Activated naive CD8-positive, alpha-beta T cell treated with anti-CD3 and anti-CD28 coated beads for 36 hours (primary cell): Measurements from ENCODE around the gene SNTA1. TPM values are rescaled to one million over a fixed set of nuclear protein-coding genes. Genes with fewer than 3 reads are reported as not detected.
"Not testable (repeated sequence)": the region's sequence is repeated elsewhere in the genome, so short reads cannot be mapped to it uniquely, and the experiment has no call there.

Experiments used
- DNase-seq: peaks from one replicate; pipeline ENCODE4 v3.0.0; 2021
- H3K27ac Mint-ChIP-seq: one replicate; pipeline ENCODE4 v1.8.0; 2022; ENCODE audit warnings: mild to moderate bottlenecking, moderate library complexity, mixed read lengths
- H3K27me3 Mint-ChIP-seq: one replicate; pipeline ENCODE4 v1.8.0; 2022; ENCODE audit warnings: mild to moderate bottlenecking, mixed read lengths
- H3K36me3 Mint-ChIP-seq: one replicate; pipeline ENCODE4 v1.8.0; 2021; ENCODE audit warnings: mild to moderate bottlenecking, mixed read lengths
- H3K4me1 Mint-ChIP-seq: one replicate; pipeline ENCODE4 v1.8.0; 2021; ENCODE audit warnings: mixed read lengths
- H3K4me3 Mint-ChIP-seq: one replicate; pipeline ENCODE4 v1.8.0; 2022; ENCODE audit warnings: mild to moderate bottlenecking, moderate library complexity, mixed read lengths
- H3K9me3 Mint-ChIP-seq: one replicate; pipeline ENCODE4 v1.8.0; 2022; ENCODE audit warnings: mixed read lengths
- total RNA-seq, 2 experiments: library from RNA; stranded (reverse); gene quantifications; one replicate each; pipeline ENCODE4 v1.2.3, GENCODE V29; 2021

Gene SNTA1
- total RNA-seq, 2 experiments from 2014 or later: 4.0 to 4.7 TPM

DNA sequence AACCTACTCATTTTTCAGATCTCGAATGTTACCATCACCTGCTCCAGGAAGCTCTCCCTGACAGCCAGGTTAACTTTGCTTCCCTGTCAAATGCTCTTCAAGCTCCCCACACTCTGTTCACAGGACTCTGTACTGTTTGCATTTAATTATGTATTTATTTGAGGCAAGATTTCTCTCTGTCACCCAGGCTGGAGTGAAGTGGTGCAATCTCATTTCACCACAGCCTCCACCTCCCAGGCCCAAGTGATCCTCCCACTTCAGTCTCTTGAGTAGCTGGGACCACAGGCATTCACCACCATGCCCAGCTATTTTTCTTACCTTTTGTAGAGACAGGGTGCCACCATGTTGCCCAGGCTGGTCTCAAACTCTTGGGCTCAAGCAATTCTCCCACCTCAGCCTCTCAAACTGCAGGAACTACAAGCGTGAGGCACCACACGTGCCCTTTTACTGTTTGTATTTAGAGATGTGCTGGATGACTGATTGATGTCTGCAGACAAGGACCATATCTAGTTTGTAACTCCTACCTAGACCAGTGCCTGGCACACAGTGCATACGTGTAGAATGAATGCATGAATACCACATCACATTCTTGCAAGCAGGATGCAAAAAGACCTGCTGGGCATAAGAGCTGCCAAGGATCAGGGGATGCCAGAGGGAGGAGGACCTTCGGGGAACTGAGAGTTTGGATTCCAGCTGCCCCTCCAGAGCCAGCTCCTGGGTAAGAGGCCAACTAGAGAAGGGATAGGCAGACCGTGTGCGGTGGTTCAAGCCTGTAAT is 30.7 kb upstream of the SNTA1 start:
- H3K27me3 Mint-ChIP-seq: no peaks in the 10 kb centered on the region
- no peak overlapping the region for H3K27ac Mint-ChIP-seq
- H3K9me3 Mint-ChIP-seq: no peaks in the 10 kb centered on the region
- H3K36me3 Mint-ChIP-seq: no peaks in the 10 kb centered on the region
- H3K4me3 Mint-ChIP-seq: no peak overlapping the region
- no peak for DNase-seq
- H3K4me1 Mint-ChIP-seq: no peaks in the 10 kb centered on the region

DNA sequence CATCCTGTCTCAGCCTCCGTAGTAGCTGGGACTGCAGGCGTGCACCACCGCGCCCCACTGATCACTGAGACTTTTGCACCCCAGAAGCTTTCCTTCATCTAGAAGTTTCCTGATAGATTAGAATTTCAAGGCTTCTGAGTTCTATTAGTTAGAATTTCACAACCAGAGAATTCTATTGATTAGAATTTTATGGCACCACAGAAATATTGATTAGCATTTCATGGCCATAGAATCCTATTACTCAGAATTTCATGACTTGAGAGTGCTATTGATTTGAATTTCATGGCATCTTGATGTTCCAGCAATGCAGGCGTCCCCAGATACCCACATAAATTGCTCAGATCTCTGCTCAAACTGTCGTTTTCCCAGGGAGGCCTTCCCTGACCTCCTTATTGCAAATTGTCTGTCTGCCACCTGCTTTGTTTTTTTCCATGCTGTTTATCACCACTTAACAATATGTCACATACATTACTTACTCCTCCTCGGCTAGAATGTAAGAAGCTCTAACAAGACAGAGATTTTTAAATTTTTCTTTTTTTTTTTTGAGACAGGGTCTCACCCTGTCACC is 29.4 kb upstream of the SNTA1 start:
- Mint-ChIP-seq H3K4me3 (no peak overlapping the region), H3K27me3 (no peaks in the 10 kb centered on the region), H3K36me3 (no peaks in the 10 kb centered on the region), H3K4me1 (no peaks in the 10 kb centered on the region), H3K27ac (no peak overlapping the region), H3K9me3 (no peaks in the 10 kb centered on the region)
- no peak for DNase-seq

DNA sequence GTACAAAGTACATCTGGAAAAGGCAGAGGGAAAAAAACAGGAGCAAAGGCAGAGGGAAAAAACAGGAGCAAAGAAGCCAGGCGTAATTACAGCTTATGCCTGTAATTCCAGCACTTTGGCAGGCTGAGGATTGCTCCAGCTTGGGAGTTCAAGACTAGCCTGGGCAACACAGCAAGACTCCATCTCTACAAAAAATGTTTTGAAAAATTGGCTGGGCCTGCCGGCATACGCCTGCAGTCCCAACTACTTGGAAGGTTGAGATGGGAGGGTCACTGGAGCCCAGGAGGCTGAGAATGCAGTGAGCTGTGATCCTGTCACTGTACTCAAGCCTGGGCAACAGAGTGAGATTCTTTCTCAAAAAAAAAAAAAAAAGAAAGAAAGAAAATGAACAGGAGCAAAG is 27.3 kb upstream of the SNTA1 start:
- no peak overlapping the region for H3K27ac Mint-ChIP-seq

DNA sequence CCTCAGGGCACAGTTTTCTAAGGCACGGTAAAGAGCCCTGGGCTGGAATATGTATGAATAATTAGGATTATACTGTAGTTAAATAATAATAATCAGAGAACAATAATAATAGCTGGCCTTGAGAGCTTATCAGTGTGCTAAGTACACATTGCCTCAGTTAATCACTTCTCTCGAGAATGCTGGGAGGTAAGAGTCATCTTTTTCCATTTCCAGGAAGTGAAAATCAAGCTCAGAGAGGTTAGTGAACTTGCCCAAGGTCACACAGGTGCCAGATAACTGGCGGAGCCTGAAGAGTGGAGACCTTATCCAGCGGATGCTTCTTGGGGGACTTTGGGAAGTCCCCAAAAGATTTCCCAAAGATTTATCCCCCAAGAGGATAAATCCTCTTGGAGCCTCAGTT is 26.9 kb upstream of the SNTA1 start:
- no peaks in the 10 kb centered on the region for H3K4me1 Mint-ChIP-seq
- H3K27ac Mint-ChIP-seq: no peak overlapping the region
- H3K27me3 Mint-ChIP-seq: no peaks in the 10 kb centered on the region
- DNase-seq: no peak
- H3K4me3 Mint-ChIP-seq: no peak overlapping the region
- no peaks in the 10 kb centered on the region for H3K36me3 Mint-ChIP-seq
- no peaks in the 10 kb centered on the region for H3K9me3 Mint-ChIP-seq

More for the DNA sequence above, 27.3 kb upstream of the SNTA1 start:
- Mint-ChIP-seq H3K4me3 (no peak overlapping the region), H3K9me3 (no peaks in the 10 kb centered on the region), H3K27me3 (no peaks in the 10 kb centered on the region), H3K36me3 (no peaks in the 10 kb centered on the region), H3K4me1 (no peaks in the 10 kb centered on the region)
- DNase-seq: no peak

DNA sequence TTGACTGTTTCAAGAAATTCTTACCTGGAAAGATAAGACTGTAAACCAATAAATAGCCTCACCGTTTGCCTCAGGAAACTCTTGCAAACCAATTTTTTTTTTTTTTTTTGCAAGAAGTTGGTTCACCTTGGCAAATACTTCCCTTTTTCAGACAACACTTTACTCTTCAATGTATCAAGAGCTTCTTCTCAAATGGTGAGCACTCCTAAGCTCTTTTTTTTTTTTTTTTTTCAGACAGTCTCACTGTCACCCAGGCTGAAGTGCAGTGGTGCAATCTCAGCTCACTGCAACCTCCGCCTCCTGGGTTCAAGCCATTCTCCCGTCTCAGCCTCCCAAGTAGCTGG is 22.7 kb upstream of the SNTA1 start:
- Mint-ChIP-seq H3K27me3 (no peaks in the 10 kb centered on the region), H3K9me3 (no peaks in the 10 kb centered on the region), H3K4me3 (no peak overlapping the region), H3K27ac (no peak overlapping the region), H3K36me3 (no peaks in the 10 kb centered on the region), H3K4me1 (no peaks in the 10 kb centered on the region)
- DNase-seq: no peak

DNA sequence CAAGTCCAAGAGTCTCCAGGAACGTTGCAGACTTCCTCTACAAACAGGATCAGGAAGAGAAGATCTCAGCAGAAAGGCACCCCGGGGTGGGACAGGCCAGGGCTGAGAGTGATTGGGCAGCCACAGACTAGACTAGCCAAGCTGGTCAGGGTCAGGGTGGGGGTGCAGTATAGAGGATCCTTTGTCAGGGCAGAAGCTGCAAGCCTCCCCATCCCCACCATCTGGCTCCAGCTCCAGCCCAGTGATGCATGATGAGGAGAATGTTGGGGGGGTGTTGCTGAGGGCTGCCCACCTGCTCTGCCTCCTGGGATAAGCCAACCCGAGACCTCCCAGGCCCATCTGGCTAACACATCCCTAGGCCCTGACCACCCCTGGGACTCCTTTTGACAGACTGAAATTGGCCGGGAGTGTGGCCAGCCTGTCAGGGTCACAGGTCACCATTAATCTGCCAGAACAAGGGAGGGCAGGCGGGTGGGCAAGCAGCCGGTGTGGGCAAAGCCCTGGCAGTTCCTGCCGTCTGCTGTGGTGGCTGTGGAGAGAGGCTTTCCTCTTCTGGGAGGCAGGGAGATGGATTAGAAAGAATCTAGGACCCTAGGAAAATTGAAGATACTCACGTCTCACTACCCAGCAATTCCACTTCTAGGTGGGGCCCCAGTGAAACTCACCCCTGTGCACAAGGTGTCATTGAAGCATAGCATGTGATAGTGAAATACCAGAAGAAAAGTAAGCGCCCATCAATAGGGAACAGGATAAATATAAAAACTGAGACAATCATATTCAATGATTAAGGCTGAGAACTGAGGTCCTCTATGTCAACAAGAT is 22.1 kb upstream of the SNTA1 start:
- H3K4me3 Mint-ChIP-seq: no peak overlapping the region
- no peaks in the 10 kb centered on the region for H3K27me3 Mint-ChIP-seq
- H3K4me1 Mint-ChIP-seq: no peaks in the 10 kb centered on the region
- H3K9me3 Mint-ChIP-seq: no peaks in the 10 kb centered on the region
- H3K27ac Mint-ChIP-seq: no peak overlapping the region
- DNase-seq: no peak
- no peaks in the 10 kb centered on the region for H3K36me3 Mint-ChIP-seq

DNA sequence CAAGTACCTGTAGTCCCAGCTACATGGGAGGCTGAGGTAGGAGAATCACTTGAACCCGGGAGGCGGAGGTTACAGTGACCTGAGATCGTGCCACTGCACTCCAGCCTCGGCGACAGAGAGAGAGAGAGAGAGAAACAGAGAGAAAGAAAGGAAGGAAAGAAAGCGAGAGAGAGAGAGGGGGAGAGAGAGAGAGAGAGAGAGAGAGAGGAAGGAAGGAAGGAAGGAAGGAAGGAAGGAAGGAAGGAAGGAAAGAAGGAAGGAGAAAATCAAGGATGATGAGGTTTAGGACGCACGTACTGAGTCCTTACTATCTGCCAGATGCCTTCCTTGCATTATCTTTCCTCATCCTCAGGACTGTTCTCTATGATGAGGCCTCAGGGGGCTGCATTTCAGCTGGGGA is 21.2 kb upstream of the SNTA1 start:
- not testable (repeated sequence) for H3K4me1 Mint-ChIP-seq, H3K27me3 Mint-ChIP-seq, H3K36me3 Mint-ChIP-seq, H3K4me3 Mint-ChIP-seq, H3K27ac Mint-ChIP-seq, H3K9me3 Mint-ChIP-seq, DNase-seq

DNA sequence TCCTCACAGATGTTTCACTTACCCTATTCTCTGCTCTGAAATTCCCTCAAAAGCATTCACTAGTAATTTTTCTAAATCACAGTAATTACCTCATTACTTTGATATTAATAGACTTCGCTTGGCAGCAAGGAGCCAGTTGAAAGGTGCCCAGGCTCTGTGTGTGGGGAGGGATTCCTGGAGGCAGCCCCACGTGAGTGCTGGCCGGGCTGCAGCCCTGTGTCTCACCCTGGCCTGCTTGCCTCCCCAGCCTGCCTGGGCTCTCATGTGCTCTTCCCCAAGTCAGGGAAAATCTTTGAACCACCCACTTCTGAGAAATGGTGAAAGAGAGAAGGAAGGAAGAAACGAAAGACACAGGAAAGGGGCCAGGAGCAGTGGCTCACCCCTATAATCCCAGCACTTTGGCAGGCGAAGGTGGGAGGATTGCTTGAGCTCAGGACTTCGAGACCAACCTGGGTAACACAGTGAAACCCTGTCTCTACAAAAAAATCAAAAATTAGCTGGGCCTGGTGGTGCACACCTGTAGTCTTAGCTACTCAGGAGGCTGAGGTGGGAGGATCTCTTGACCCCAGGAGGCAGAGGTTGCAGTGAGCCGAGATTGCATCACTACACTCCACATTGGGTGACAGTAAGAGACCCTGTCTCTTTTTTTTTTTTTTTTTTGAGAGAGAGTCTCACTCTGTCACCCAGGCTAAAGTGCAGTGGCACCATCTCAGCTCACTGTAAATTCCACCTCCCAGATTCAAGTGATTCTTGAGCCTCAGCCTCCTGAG is 20.0 kb upstream of the SNTA1 start:
- Mint-ChIP-seq H3K4me1 (no peaks in the 10 kb centered on the region), H3K4me3 (no peak overlapping the region), H3K36me3 (no peaks in the 10 kb centered on the region), H3K27me3 (no peaks in the 10 kb centered on the region), H3K27ac (no peak overlapping the region), H3K9me3 (no peaks in the 10 kb centered on the region)
- DNase-seq: no peak

- Mint-ChIP-seq H3K9me3 (no peaks in the 10 kb centered on the region), H3K27ac (no peak overlapping the region), H3K27me3 (no peaks in the 10 kb centered on the region), H3K4me1 (no peaks in the 10 kb centered on the region), H3K36me3 (no peaks in the 10 kb centered on the region), H3K4me3 (no peak overlapping the region)
- no peak for DNase-seq
Measured at GRCh38 chr20:33460711-33461110, 17.1 kb upstream of the SNTA1 start.

DNA sequence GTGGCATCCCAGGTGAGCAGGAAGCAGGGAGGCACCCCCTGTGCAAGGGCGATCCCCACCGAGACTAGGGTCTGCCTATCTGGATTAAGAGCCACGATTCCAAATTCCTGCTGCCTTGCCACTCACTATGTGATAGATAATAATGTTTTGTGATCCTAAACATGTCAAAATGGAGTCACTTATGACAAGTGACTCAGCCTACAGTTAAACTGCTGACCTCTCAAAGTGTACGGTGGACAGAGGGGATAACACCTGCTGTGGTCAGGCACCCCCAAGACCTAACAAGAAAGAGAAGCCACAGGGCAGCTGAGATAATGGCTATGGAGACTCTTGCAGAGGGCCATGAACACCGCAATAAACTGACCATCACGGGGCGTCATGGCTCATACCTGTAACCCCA is 16.0 kb upstream of the SNTA1 start:
- Mint-ChIP-seq H3K27ac (no peak overlapping the region), H3K36me3 (no peaks in the 10 kb centered on the region), H3K27me3 (no peaks in the 10 kb centered on the region), H3K4me1 (no peaks in the 10 kb centered on the region), H3K4me3 (no peak overlapping the region), H3K9me3 (no peaks in the 10 kb centered on the region)
- DNase-seq: no peak

DNA sequence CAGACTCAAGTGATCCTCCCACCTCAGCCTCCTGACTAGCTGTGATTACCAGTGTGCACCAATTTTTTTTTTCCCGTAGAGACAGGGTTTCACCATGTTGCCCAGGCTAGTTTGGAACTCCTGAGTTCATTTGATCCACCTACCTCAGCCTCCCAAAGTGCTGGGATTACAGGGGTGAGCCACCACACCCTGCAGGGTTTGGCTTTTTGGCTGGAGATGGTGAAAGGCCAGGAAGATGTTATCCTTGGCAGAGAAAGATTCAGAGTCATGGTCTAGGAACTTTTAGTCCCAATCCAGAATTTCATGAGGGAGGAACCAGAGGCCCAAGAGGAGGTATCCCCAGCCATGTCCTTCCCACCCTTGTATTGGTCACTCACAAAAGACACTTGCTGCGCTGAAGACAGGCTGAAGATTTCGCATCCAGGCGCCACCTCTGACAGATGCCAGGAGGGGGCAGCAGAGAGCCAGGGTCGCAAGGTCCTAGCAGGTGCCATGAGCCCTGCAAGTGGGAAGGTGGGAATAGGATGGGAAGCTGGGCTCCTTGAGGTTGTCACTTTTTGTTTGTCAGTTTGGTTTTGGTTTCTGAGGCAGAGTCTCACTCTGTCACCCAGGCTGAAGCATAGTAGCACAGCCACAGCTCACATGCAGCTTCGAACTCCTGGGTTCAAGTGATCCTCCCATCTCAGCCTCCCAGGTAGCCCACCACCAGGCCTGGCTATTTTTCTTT is 13.5 kb upstream of the SNTA1 start:
- not testable (repeated sequence) for H3K4me3 Mint-ChIP-seq, H3K27me3 Mint-ChIP-seq, H3K9me3 Mint-ChIP-seq, H3K36me3 Mint-ChIP-seq, H3K4me1 Mint-ChIP-seq, H3K27ac Mint-ChIP-seq
- peak; percentile 74 for DNase-seq

GRCh38 chr20:33450867-33451266 is 7.3 kb upstream of the SNTA1 start:
- peaks cover 2% of the 10 kb centered on the region for H3K4me1 Mint-ChIP-seq
- no peaks in the 10 kb centered on the region for H3K36me3 Mint-ChIP-seq
- DNase-seq: no peak
- peaks cover 2% of the 10 kb centered on the region for H3K9me3 Mint-ChIP-seq
- no peak overlapping the region for H3K27ac Mint-ChIP-seq
- no peaks in the 10 kb centered on the region for H3K27me3 Mint-ChIP-seq
- H3K4me3 Mint-ChIP-seq: no peak overlapping the region

- Mint-ChIP-seq H3K4me3 (no peak overlapping the region), H3K27me3 (no peaks in the 10 kb centered on the region), H3K4me1 (peaks cover 22% of the 10 kb centered on the region), H3K9me3 (peaks cover 2% of the 10 kb centered on the region), H3K36me3 (no peaks in the 10 kb centered on the region), H3K27ac (no peak overlapping the region)
- no peak for DNase-seq
Measured at GRCh38 chr20:33445881-33446625, 2.5 kb upstream of the SNTA1 start.
